Measurements from ENCODE around the gene C2orf15. TPM values are rescaled to one million over a fixed set of nuclear protein-coding genes. Genes with fewer than 3 reads are reported as not detected.
"Not testable (repeated sequence)": the region's sequence is repeated elsewhere in the genome, so short reads cannot be mapped to it uniquely, and the experiment has no call there.

The C2orf15 gene
- total RNA-seq, 1 donor from 2014 or later, result 1.4 TPM

- no peak for DNase-seq
Observed at GRCh38 chr2:99169534-99169933, 28.0 kb downstream of the C2orf15 start.

GRCh38 chr2:99171377-99172140 lies 30.1 kb downstream of the C2orf15 start:
- DNase-seq, result no peak

- peak; percentile 96 for DNase-seq
Observed at GRCh38 chr2:99180755-99181623, 39.5 kb downstream of the C2orf15 start, which contains the start of the genes MITD1 and MRPL30. Gene MITD1 (minus strand): TSS chr2:99181058. CDS start chr2:99180981, 77 bp downstream. Gene MRPL30 (plus strand): TSS chr2:99181184. CDS start chr2:99186204, 5,020 bp downstream.

GRCh38 chr2:99181624-99182000 lies 40.1 kb downstream of the C2orf15 start:
- DNase-seq, result no peak

- no peak for DNase-seq
Observed at GRCh38 chr2:99183025-99183424, 41.5 kb downstream of the C2orf15 start.

GRCh38 chr2:99184811-99185210 lies 43.3 kb downstream of the C2orf15 start:
- DNase-seq, result no peak

GRCh38 chr2:99187011-99187410 lies 45.5 kb downstream of the C2orf15 start:
- DNase-seq, result no peak

GRCh38 chr2:99188357-99188756 lies 46.9 kb downstream of the C2orf15 start:
- no peak for DNase-seq

GRCh38 chr2:99190548-99190947 lies 49.0 kb downstream of the C2orf15 start:
- no peak for DNase-seq

GRCh38 chr2:99192364-99192763 lies 50.9 kb downstream of the C2orf15 start:
- not testable (repeated sequence) for DNase-seq

- no peak for DNase-seq
Observed at GRCh38 chr2:99198103-99198841, 56.8 kb downstream of the C2orf15 start.

GRCh38 chr2:99200076-99200800 lies 58.7 kb downstream of the C2orf15 start:
- no peak for DNase-seq

Small RNA genes lying within 50 kb of the gene (small RNA-seq; reads per million reads assigned to genes)
- gene AC092587.1 (ENCODE audit: low replicate concordance), result not detected

Other genes with a start within 250 kb of the C2orf15 start
- 1.1 TPM for gene CRACDL, start 205.5 kb upstream of the C2orf15 start, total RNA-seq
- 7.5 TPM for gene TSGA10, start 13.2 kb downstream of the C2orf15 start, total RNA-seq
- gene LIPT1, start 13.3 kb downstream of the C2orf15 start, total RNA-seq, result 7.4 TPM
- gene MITD1, start 39.4 kb downstream of the C2orf15 start, total RNA-seq, result 19.6 TPM
- gene MRPL30, start 39.5 kb downstream of the C2orf15 start, total RNA-seq, result 35.0 TPM
- gene LYG2, start 114.0 kb downstream of the C2orf15 start, total RNA-seq, result 16.5 TPM
- 0.59 TPM for gene LYG1, start 159.5 kb downstream of the C2orf15 start, total RNA-seq
- gene TXNDC9, start 194.6 kb downstream of the C2orf15 start, total RNA-seq, result 28.8 TPM
- gene EIF5B, start 195.7 kb downstream of the C2orf15 start, total RNA-seq, result 26.3 TPM